GM19351 (cell line): ENCODE data around the gene MICAL3.

Source experiments
- ATAC-seq: cut with Tn5 transposase; IDR thresholded peaks from one replicate; pipeline ENCODE4 v1.9.1; 2021; ENCODE audit warnings: mild to moderate bottlenecking, moderate library complexity; ENCODE audit not compliant: unreplicated experiment

MICAL3 gene

GRCh38 chr22:17806437-17806836, 217.9 kb downstream of the MICAL3 start:
- no peak for ATAC-seq

GRCh38 chr22:17804331-17805080, 219.9 kb downstream of the MICAL3 start:
- ATAC-seq = no peak

GRCh38 chr22:17803609-17804270, 220.6 kb downstream of the MICAL3 start:
- no peak for ATAC-seq

- no peak for ATAC-seq
Observed at GRCh38 chr22:17802822-17803221, 221.5 kb downstream of the MICAL3 start.

- ATAC-seq = no peak
Observed at GRCh38 chr22:17802411-17802810, 221.9 kb downstream of the MICAL3 start.

- peak; percentile 63 for ATAC-seq
Observed at GRCh38 chr22:17797721-17798559, 226.4 kb downstream of the MICAL3 start.

GRCh38 chr22:17796695-17797094, 227.7 kb downstream of the MICAL3 start:
- no peak for ATAC-seq

- ATAC-seq = no peak
Observed at GRCh38 chr22:17795661-17796548, 228.5 kb downstream of the MICAL3 start.

- no peak for ATAC-seq
Observed at GRCh38 chr22:17794726-17795542, 229.4 kb downstream of the MICAL3 start.

GRCh38 chr22:17792854-17793434, 231.4 kb downstream of the MICAL3 start:
- no peak for ATAC-seq

GRCh38 chr22:17792299-17792698, 232.1 kb downstream of the MICAL3 start:
- no peak for ATAC-seq

- ATAC-seq = no peak
Observed at GRCh38 chr22:17791196-17791595, 233.2 kb downstream of the MICAL3 start.

GRCh38 chr22:17789379-17790200, 234.8 kb downstream of the MICAL3 start:
- ATAC-seq = no peak

- no peak for ATAC-seq
Observed at GRCh38 chr22:17788528-17789378, 235.6 kb downstream of the MICAL3 start.

GRCh38 chr22:17787716-17788330, 236.5 kb downstream of the MICAL3 start:
- no peak for ATAC-seq

- ATAC-seq = no peak
Observed at GRCh38 chr22:17787241-17787640, 237.1 kb downstream of the MICAL3 start.
